OCI-LY7 (cell line): Measurements from ENCODE around the gene STIM1. TPM values are rescaled to one million over a fixed set of nuclear protein-coding genes. Genes with fewer than 3 reads are reported as not detected.

Experiments used
- BruUV-seq: library from RNA; stranded (reverse); fragments of 400-500 nt; replicated peaks from 2 replicates; lab custom pipeline; 2021; lab: Mats Ljungman, UMichigan
- CTCF ChIA-PET: fragments of 300-600 bp; sonication (Branson Sonifier 250); formaldehyde crosslinking; loops from one replicate; lab custom pipeline; 2022; ENCODE audit warnings: antibody characterized with exemption; ENCODE audit not compliant: unreplicated experiment; lab: Charles Lee
- POLR2A ChIA-PET: fragments of 300-600 bp; sonication (Branson Sonifier 250); formaldehyde crosslinking; loops from one replicate; lab custom pipeline; 2022; ENCODE audit warnings: antibody characterized with exemption; lab: Charles Lee
- DNase-seq: peaks from one replicate; pipeline ENCODE4 v3.0.0-alpha.2; 2015; ENCODE audit warnings: low spot score
- H2AFZ ChIP-seq: fragments of 200-600 bp; sonication (generic), shearing (Covaris generic); 2 replicates; pipeline ENCODE4 v1.6.1; 2014; ENCODE audit warnings: mild to moderate bottlenecking, antibody characterized with exemption, low read length, moderate library complexity
- H3K27ac ChIP-seq: fragments of 200-600 bp; sonication (generic); 2 replicates; pipeline ENCODE4 v1.5.1; 2014; ENCODE audit warnings: mixed run types, low read depth, mild to moderate bottlenecking, moderate library complexity, low read length, inconsistent platforms; ENCODE audit not compliant: poor library complexity, severe bottlenecking
- H3K36me3 ChIP-seq: fragments of 200-600 bp; sonication (generic); 2 replicates; pipeline ENCODE4 v1.6.1; 2014; ENCODE audit warnings: mild to moderate bottlenecking, antibody characterized with exemption, low read length, moderate library complexity, mixed read lengths; ENCODE audit not compliant: insufficient read depth
- H3K4me1 ChIP-seq: fragments of 200-600 bp; sonication (generic); 2 replicates; pipeline ENCODE4 v1.5.1; 2014; ENCODE audit warnings: mild to moderate bottlenecking, low read length; ENCODE audit not compliant: insufficient read depth, poor library complexity, severe bottlenecking
- H3K4me2 ChIP-seq: fragments of 200-600 bp; sonication (generic); 2 replicates; pipeline ENCODE4 v1.6.1; 2014; ENCODE audit warnings: mild to moderate bottlenecking, low read length
- H3K4me3 ChIP-seq: fragments of 200-600 bp; sonication (generic); 2 replicates; pipeline ENCODE4 v1.5.1; 2014; ENCODE audit warnings: mild to moderate bottlenecking, low read depth, low read length; ENCODE audit not compliant: poor library complexity, severe bottlenecking
- H3K79me2 ChIP-seq: fragments of 200-600 bp; sonication (generic); 2 replicates; pipeline ENCODE4 v1.6.1; 2016; ENCODE audit warnings: low read depth, mild to moderate bottlenecking, low read length, moderate library complexity, mixed read lengths; ENCODE audit not compliant: insufficient read depth
- H3K9me2 ChIP-seq: fragments of 200-600 bp; sonication (generic); 2 replicates; pipeline ENCODE4 v1.6.1; 2016; ENCODE audit warnings: mild to moderate bottlenecking, low read length, mixed read lengths; ENCODE audit not compliant: insufficient read depth
- H3K9me3 ChIP-seq: fragments of 200-600 bp; sonication (generic); 2 replicates; pipeline ENCODE4 v1.6.1; 2014; ENCODE audit warnings: mild to moderate bottlenecking, mixed run types, low read length, mixed read lengths
- H4K20me1 ChIP-seq: fragments of 200-600 bp; sonication (generic); 2 replicates; pipeline ENCODE4 v1.6.1; 2014; ENCODE audit warnings: mild to moderate bottlenecking, antibody characterized with exemption, low read length, moderate library complexity, mixed read lengths; ENCODE audit not compliant: insufficient read depth
- CTCF ChIP-seq: fragments of 200-600 bp; sonication (generic); conservative IDR thresholded peaks from 2 replicates; pipeline ENCODE4 v1.5.1; 2014; ENCODE audit warnings: mild to moderate bottlenecking, antibody characterized with exemption, low read length, moderate library complexity, mixed read lengths
- EZH2phosphoT487 ChIP-seq: fragments of 200-600 bp; sonication (generic); IDR thresholded peaks from 2 replicates; pipeline ENCODE4 v1.6.1; 2018; ENCODE audit warnings: low read depth, borderline replicate concordance, mild to moderate bottlenecking, mixed run types, antibody characterized with exemption, low read length, moderate library complexity, mixed read lengths
- intact Hi-C: fragments of 100-400 bp; cut with micrococcal nuclease; formaldehyde crosslinking; loops from one replicate; pipeline ENCODE4 v1.10.0; 2022; ENCODE audit not compliant: unreplicated experiment
- total RNA-seq, 2 experiments: library from RNA; depleted of rRNA in 1 of 2; stranded (reverse); fragments of >200 nt in 1 of 2; shearing (Covaris generic) in 1 of 2; gene quantifications; 2 replicates each; pipeline ENCODE4 v1.2.3, GENCODE V29; 2014 to 2022

The STIM1 gene
- total RNA-seq, 2 experiments from 2014 or later, result 21.0 to 49.1 TPM

GRCh38 chr11:3866836-3867208 lies 11.4 kb downstream of the STIM1 start:
- Histone ChIP-seq H3K79me2 (peaks cover 59% of the 10 kb centered on the region; the same call in 1 of the 2 replicates), H3K4me2 (peak overlapping the region; percentile 63), H4K20me1 (no peaks in the 10 kb centered on the region), H3K4me1 (peaks cover 56% of the 10 kb centered on the region), H3K27ac (peak overlapping the region; percentile 63), H3K9me3 (no peaks in the 10 kb centered on the region), H3K36me3 (no peaks in the 10 kb centered on the region; the same call in 1 of the 2 replicates), H3K4me3 (no peak overlapping the region), H3K9me2 (no peaks in the 10 kb centered on the region), H2AFZ (no peak overlapping the region)
- ChIA-PET POLR2A (interaction anchor here (1.7 to 5.0 kb wide), 4 partner anchors 10 to 28 kb away, joined by 8 to 29 read pairs (median 18); partner anchors contain the start of gene STIM1), CTCF (interaction anchor here (1.2 to 1.4 kb wide), 2 partner anchors 11 to 12 kb away, joined by 4 to 7 read pairs; partner anchors contain the start of gene STIM1)
- DNase-seq, result no peak
- intact Hi-C loops, result no loop called here
- BruUV-seq, result no TSS peak
- TF ChIP-seq CTCF (no peak), EZH2phosphoT487 (no peak)

- Histone ChIP-seq H3K9me3 (no peaks in the 10 kb centered on the region), H3K4me3 (no peak overlapping the region), H4K20me1 (no peaks in the 10 kb centered on the region), H3K36me3 (no peaks in the 10 kb centered on the region; the same call in 1 of the 2 replicates), H3K27ac (peak overlapping the region; percentile 63), H3K4me1 (peaks cover 50% of the 10 kb centered on the region), H2AFZ (no peak overlapping the region), H3K79me2 (peaks cover 53% of the 10 kb centered on the region; the same call in 1 of the 2 replicates), H3K9me2 (no peaks in the 10 kb centered on the region), H3K4me2 (peak overlapping the region; percentile 51)
- intact Hi-C loops, result no loop called here
- no peak for TF ChIP-seq EZH2phosphoT487
- no peak for TF ChIP-seq CTCF
- ChIA-PET CTCF (interaction anchor here (1.0 to 1.4 kb wide), 3 partner anchors 11 to 190 kb away, joined by 4 to 7 read pairs (median 4); partner anchors contain the start of gene STIM1), POLR2A (interaction anchor here (0.7 to 5.0 kb wide), 7 partner anchors 8 to 167 kb away, joined by 3 to 29 read pairs (median 8); partner anchors contain the start of gene STIM1)
- peak; percentile 67 for DNase-seq
- BruUV-seq, result no TSS peak
Observed at GRCh38 chr11:3867209-3868091, 12.0 kb downstream of the STIM1 start.
